Neutrophil (primary cell): ENCODE results near the gene ERMP1.

ENCODE experiments used
- H3K27ac ChIP-seq: fragments of 200-600 bp; sonication (generic); 2 replicates; pipeline ENCODE4 v1.5.1; 2016; ENCODE audit warnings: mild to moderate bottlenecking, moderate library complexity
- H3K27me3 ChIP-seq: fragments of 200-600 bp; sonication (generic); 2 replicates; pipeline ENCODE4 v1.6.0; 2016; ENCODE audit warnings: mild to moderate bottlenecking
- H3K36me3 ChIP-seq: fragments of 200-600 bp; sonication (generic); 2 replicates; pipeline ENCODE4 v1.5.1; 2017
- H3K4me1 ChIP-seq, 2 experiments: fragments of 200-600 bp in 1 of 2; sonication (generic) in 1 of 2; 1 replicate in 1 of 2; 2 replicates in 1 of 2; pipeline versions ENCODE4 v1.5.1 to v1.6.1; 2013 to 2016; ENCODE audit warnings: low read depth in 1 of 2, low read length in 1 of 2, mild to moderate bottlenecking in 1 of 2, moderate library complexity in 1 of 2; ENCODE audit not compliant: control insufficient read depth in 1 of 2, insufficient read depth in 1 of 2
- H3K4me3 ChIP-seq, 2 experiments: fragments of 200-600 bp in 1 of 2; sonication (generic) in 1 of 2; 1 replicate in 1 of 2; 2 replicates in 1 of 2; pipeline ENCODE4 v1.5.1; 2013 to 2016; ENCODE audit warnings: low read depth in 1 of 2, low read length in 1 of 2, mild to moderate bottlenecking in 1 of 2, moderate library complexity in 1 of 2
- H3K9me3 ChIP-seq: fragments of 200-600 bp; sonication (generic); 2 replicates; pipeline ENCODE4 v1.5.1; 2016
- CTCF ChIP-seq: fragments of 200-600 bp; sonication (generic); IDR thresholded peaks from 2 replicates; pipeline ENCODE4 v1.5.1; 2016; ENCODE audit warnings: antibody characterized with exemption

The ERMP1 gene

DNA sequence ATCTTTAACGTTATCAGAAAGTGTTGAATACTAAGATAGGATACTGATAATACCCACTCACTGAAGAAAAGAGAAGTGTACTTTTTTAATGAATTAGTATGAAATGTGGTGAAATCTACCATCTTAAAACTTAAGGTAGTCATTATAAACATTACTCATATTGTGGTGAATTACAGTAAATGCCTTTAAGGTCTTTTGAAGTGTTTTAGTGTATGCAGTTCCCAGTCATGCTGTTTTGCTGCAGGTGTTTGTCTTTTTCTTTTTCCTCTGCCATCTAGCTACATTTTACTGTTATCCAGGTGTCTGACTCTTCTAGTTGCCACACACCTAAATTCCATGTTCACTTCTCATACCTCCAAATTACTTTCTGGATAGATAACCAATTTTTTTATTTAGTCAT, 72.6 kb downstream of the ERMP1 start:
- TF ChIP-seq CTCF = no peak
- Histone ChIP-seq H3K9me3 (no peaks in the 10 kb centered on the region), H3K27me3 (no peaks in the 10 kb centered on the region), H3K36me3 (peaks cover 56% of the 10 kb centered on the region), H3K4me3 (no peak overlapping the region), H3K4me1 (no peaks in the 10 kb centered on the region), H3K27ac (no peak overlapping the region)

DNA sequence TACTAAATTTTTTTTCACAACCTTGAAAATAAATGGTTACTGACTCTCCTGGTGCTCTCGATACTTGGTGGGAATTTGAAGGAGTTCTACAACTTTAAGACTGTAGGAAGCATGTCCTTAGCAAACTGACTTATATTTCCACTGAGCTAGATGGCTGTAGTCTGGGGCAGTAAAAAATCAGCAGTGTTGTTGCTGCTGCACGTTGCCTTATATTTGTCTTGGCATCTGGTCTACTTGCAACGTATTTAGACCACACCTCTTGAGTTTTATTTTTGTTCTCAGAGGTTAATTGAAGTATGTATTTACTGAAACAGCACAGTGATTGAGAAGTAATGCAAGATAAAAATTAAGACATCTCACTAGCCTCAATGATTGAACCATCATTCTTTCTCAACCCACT, 76.3 kb downstream of the ERMP1 start:
- Histone ChIP-seq H3K4me3 (no peak overlapping the region), H3K27ac (no peak overlapping the region), H3K4me1 (no peaks in the 10 kb centered on the region), H3K9me3 (no peaks in the 10 kb centered on the region), H3K27me3 (no peaks in the 10 kb centered on the region), H3K36me3 (peaks cover 34% of the 10 kb centered on the region)
- no peak for TF ChIP-seq CTCF

DNA sequence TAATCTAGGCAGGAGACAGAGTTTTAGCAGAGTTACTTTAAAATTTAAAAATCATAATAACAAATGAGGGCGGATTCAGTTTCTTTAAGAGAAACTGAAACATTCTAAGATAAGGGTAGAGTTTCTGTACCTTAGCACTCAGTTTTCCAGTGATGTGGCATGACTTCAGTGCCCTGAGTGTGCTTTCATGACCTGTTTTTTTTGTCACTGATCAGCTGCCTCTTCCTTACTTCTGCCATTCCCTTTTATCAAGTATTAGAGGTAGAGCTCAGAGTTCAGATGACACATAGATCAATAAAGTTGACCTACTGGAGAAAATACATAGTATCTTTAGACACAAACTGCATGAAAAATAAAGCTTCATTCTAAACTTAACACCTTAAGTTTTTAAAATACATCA, 82.3 kb downstream of the ERMP1 start:
- no peak for TF ChIP-seq CTCF
- H3K36me3 ChIP-seq = peaks cover 35% of the 10 kb centered on the region
- H3K27me3 ChIP-seq = no peaks in the 10 kb centered on the region
- no peaks in the 10 kb centered on the region for H3K9me3 ChIP-seq
- no peaks in the 10 kb centered on the region for H3K4me1 ChIP-seq
- H3K4me3 ChIP-seq = no peak overlapping the region
- no peak overlapping the region for H3K27ac ChIP-seq

- no peak for TF ChIP-seq CTCF
Observed at GRCh38 chr9:5749306-5749705, 83.6 kb downstream of the ERMP1 start.

DNA sequence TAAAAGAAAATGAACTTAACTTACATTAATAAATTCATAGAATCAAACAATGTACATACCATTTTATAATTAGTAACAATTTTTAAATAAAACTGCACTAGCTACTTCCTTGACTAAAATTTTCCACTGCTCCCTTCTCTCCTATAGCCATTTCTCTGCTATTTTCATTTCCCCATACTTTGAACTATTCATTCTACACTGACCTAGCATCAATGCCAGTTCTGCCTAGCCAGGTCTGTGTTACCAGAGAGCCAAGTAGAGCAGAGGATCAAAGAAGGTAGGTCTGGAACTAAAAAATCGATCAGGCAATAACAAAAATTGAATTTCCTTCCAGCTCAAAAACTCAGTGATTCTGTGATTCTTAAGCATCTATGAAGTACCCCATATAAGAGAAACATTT, 84.5 kb downstream of the ERMP1 start:
- Histone ChIP-seq H3K36me3 (peaks cover 31% of the 10 kb centered on the region), H3K4me3 (no peak overlapping the region)
- TF ChIP-seq CTCF = no peak

More at GRCh38 chr9:5749306-5749705, 83.6 kb downstream of the ERMP1 start:
- Histone ChIP-seq H3K36me3 (peaks cover 31% of the 10 kb centered on the region), H3K4me3 (no peak overlapping the region), H3K27me3 (no peaks in the 10 kb centered on the region), H3K27ac (no peak overlapping the region), H3K9me3 (no peaks in the 10 kb centered on the region), H3K4me1 (no peaks in the 10 kb centered on the region)

DNA sequence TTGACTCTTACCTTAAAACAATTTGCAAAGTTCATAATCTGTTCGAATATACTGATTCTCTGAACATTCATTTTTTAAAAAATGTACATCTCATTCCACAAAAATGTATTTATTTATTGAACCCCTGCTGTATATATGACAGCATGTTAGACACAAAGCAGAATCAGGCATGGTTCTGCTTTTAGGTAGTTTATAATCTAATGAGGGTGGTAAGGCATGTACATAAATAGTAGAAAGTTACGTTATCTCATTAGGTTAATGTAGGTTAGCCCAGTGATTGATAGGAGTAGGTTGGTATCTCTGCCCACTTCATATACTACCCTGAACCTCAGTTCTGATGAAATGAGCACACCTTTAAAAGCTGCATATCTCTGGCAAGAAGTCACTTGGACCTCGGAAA, 89.8 kb downstream of the ERMP1 start:
- no peak overlapping the region for H3K4me3 ChIP-seq
- H3K27me3 ChIP-seq = no peaks in the 10 kb centered on the region
- peaks cover 35% of the 10 kb centered on the region for H3K36me3 ChIP-seq
- H3K9me3 ChIP-seq = no peaks in the 10 kb centered on the region
- no peak for TF ChIP-seq CTCF
- no peak overlapping the region for H3K27ac ChIP-seq
- no peaks in the 10 kb centered on the region for H3K4me1 ChIP-seq

More for the DNA sequence above, 84.5 kb downstream of the ERMP1 start:
- Histone ChIP-seq H3K27ac (no peak overlapping the region), H3K4me1 (no peaks in the 10 kb centered on the region), H3K27me3 (no peaks in the 10 kb centered on the region), H3K9me3 (no peaks in the 10 kb centered on the region)
